ENCODE data around the gene PGM3.

Gene PGM3

DNA sequence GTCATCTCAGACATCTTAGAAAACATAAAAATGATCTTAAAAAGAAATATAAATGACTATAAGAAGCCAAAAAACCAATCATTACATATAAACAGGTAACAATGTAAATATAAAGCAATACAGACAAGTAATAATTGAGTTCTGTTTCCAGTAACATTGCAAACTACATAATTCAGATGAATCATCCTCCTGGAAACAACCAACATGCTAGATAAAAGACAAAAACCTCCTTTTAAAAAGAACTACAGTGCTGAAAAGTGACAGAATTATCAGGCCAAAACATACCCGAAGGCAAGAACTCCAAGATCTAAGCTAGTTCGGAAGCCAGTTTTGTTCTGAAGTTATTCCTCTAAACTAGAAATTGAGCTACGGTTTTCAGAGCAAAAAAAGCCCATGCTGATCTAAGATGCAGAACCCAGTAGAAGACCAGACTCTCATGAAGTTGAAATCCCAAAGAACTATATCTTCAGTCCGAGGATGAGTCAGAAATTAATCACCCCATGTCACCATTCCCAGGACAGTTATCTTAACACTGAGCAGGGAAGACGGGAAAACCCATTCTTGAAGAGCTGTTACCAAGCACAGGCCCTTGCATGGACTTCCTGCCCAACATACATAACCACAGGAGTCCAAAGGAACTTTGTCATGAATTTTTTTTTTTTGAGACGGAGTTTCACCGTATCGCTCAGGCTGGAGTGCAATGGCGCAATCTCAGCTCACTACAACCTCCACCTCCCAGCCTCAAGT lies 9.8 kb downstream of the PGM3 start:
- Histone ChIP-seq H3K14ac (ENCODE audit: low read length) (no peak overlapping the region), H4K91ac (ENCODE audit: low read depth, low read length, poor library complexity) (no peak overlapping the region), H3K23ac (ENCODE audit: low read depth, low read length, poor library complexity) (no peak overlapping the region), H3K9ac (ENCODE audit: low read depth, low read length, poor library complexity) (no peak overlapping the region), H3K4me3 (ENCODE audit: low read length in 2 of 2) (no peak overlapping the region), H2BK120ac (ENCODE audit: low read depth, low read length) (no peak overlapping the region), H3K9me3 (replicated peaks in 1 of 2; ENCODE audit: control insufficient read depth in 2 of 2, insufficient read depth in 1 of 2, low read depth in 1 of 2, low read length in 2 of 2) (no peaks in the 10 kb centered on the region), H3K18ac (ENCODE audit: low read length) (no peak overlapping the region), H2BK5ac (ENCODE audit: low read length) (no peak overlapping the region), H2AK5ac (ENCODE audit: low read depth, low read length) (no peak overlapping the region), H3K79me1 (ENCODE audit: low read depth, low read length) (peaks cover 1% of the 10 kb centered on the region), H2AFZ (ENCODE audit: low read length) (no peak overlapping the region), H3K4ac (ENCODE audit: low read length) (no peak overlapping the region), H3K36me3 (replicated peaks in 1 of 2; ENCODE audit: control insufficient read depth in 2 of 2, insufficient read depth in 2 of 2, low read length in 2 of 2) (peaks cover 16 to 95% of the 10 kb centered on the region in 2 donors), H4K8ac (ENCODE audit: low read depth, low read length) (no peak overlapping the region), H3K4me1 (ENCODE audit: control insufficient read depth in 2 of 2, insufficient read depth in 1 of 2, low read depth in 1 of 2, low read length in 2 of 2) (no peaks in the 10 kb centered on the region), H3K27ac (replicated peaks; ENCODE audit: low read length) (no peak overlapping the region), H3K4me2 (ENCODE audit: insufficient read depth, low read length, poor library complexity, severe bottlenecking) (no peak overlapping the region), H3K27me3 (ENCODE audit: control insufficient read depth in 3 of 3, insufficient read depth in 3 of 3, low read depth in 1 of 3, low read length in 3 of 3) (no peaks in the 10 kb centered on the region), H2BK12ac (ENCODE audit: low read length) (no peak overlapping the region), H2BK15ac (ENCODE audit: low read length) (no peak overlapping the region)
- no peak for DNase-seq (ENCODE audit: low spot score)
- WGBS, 2 donors (ENCODE audit: extremely low coverage in 2 of 2, insufficient read length in 2 of 2, insufficient replicate concordance in 1 of 2), result no CpG with 5 or more reads among the region's 9 CpGs

DNA sequence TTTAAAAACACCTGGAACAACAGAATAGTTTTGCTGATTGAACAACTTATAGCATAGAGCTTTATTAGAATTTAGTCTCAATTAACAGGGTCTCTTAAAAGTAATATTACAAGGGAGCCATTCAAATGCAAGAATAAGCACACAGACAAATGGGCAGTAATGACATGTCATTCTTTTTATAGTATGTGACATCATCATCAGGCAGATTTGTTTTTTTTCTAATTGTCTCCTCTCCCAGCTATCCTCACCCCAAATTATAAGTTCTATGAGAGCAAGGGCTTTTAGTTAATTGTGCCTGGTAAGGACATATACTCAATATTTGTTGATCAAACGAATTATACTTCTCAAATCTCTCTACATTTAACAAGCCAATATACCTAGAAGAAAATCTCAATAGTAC lies 11.0 kb downstream of the PGM3 start:
- no peak overlapping the region for H3K9ac ChIP-seq (ENCODE audit: low read depth, low read length, poor library complexity)
- H3K9me3 ChIP-seq (replicated peaks in 1 of 2; ENCODE audit: control insufficient read depth in 2 of 2, insufficient read depth in 1 of 2, low read depth in 1 of 2, low read length in 2 of 2), result no peaks in the 10 kb centered on the region
- H2BK15ac ChIP-seq (ENCODE audit: low read length), result no peak overlapping the region
- no peaks in the 10 kb centered on the region for H3K4me1 ChIP-seq (ENCODE audit: control insufficient read depth in 2 of 2, insufficient read depth in 1 of 2, low read depth in 1 of 2, low read length in 2 of 2)
- no peak overlapping the region for H2BK120ac ChIP-seq (ENCODE audit: low read depth, low read length)
- no peak overlapping the region for H4K8ac ChIP-seq (ENCODE audit: low read depth, low read length)
- no CpG with 5 or more reads among the region's 1 CpG for WGBS, 2 donors (ENCODE audit: extremely low coverage in 2 of 2, insufficient read length in 2 of 2, insufficient replicate concordance in 1 of 2)
- H4K91ac ChIP-seq (ENCODE audit: low read depth, low read length, poor library complexity), result no peak overlapping the region
- no peak overlapping the region for H3K18ac ChIP-seq (ENCODE audit: low read length)
- H2BK5ac ChIP-seq (ENCODE audit: low read length), result no peak overlapping the region
- H2BK12ac ChIP-seq (ENCODE audit: low read length), result no peak overlapping the region
- H3K23ac ChIP-seq (ENCODE audit: low read depth, low read length, poor library complexity), result no peak overlapping the region
- H2AFZ ChIP-seq (ENCODE audit: low read length), result no peak overlapping the region
- H3K14ac ChIP-seq (ENCODE audit: low read length), result no peak overlapping the region
- H3K4me2 ChIP-seq (ENCODE audit: insufficient read depth, low read length, poor library complexity, severe bottlenecking), result no peak overlapping the region
- H2AK5ac ChIP-seq (ENCODE audit: low read depth, low read length), result no peak overlapping the region
- peaks cover 17 to 96% of the 10 kb centered on the region in 2 donors for H3K36me3 ChIP-seq (replicated peaks in 1 of 2; ENCODE audit: control insufficient read depth in 2 of 2, insufficient read depth in 2 of 2, low read length in 2 of 2)
- no peak overlapping the region for H3K4me3 ChIP-seq (ENCODE audit: low read length in 2 of 2)
- H3K27me3 ChIP-seq (ENCODE audit: control insufficient read depth in 3 of 3, insufficient read depth in 3 of 3, low read depth in 1 of 3, low read length in 3 of 3), result no peaks in the 10 kb centered on the region
- DNase-seq (ENCODE audit: low spot score), result no peak
- H3K27ac ChIP-seq (replicated peaks; ENCODE audit: low read length), result no peak overlapping the region
- peaks cover 1% of the 10 kb centered on the region for H3K79me1 ChIP-seq (ENCODE audit: low read depth, low read length)
- H3K4ac ChIP-seq (ENCODE audit: low read length), result no peak overlapping the region

GRCh38 chr6:83180426-83180950 lies 12.6 kb downstream of the PGM3 start:
- no peak overlapping the region for H3K18ac ChIP-seq (ENCODE audit: low read length)
- no peak overlapping the region for H4K8ac ChIP-seq (ENCODE audit: low read depth, low read length)
- H3K27ac ChIP-seq (replicated peaks; ENCODE audit: low read length), result no peak overlapping the region
- no peak overlapping the region for H3K9ac ChIP-seq (ENCODE audit: low read depth, low read length, poor library complexity)
- H3K4ac ChIP-seq (ENCODE audit: low read length), result no peak overlapping the region
- H3K4me1 ChIP-seq (ENCODE audit: control insufficient read depth in 2 of 2, insufficient read depth in 1 of 2, low read depth in 1 of 2, low read length in 2 of 2), result no peaks in the 10 kb centered on the region
- no peak overlapping the region for H2AFZ ChIP-seq (ENCODE audit: low read length)
- H3K4me3 ChIP-seq (ENCODE audit: low read length in 2 of 2), result no peak overlapping the region
- no peak overlapping the region for H2BK120ac ChIP-seq (ENCODE audit: low read depth, low read length)
- no peak overlapping the region for H3K23ac ChIP-seq (ENCODE audit: low read depth, low read length, poor library complexity)
- peaks cover 1% of the 10 kb centered on the region for H3K79me1 ChIP-seq (ENCODE audit: low read depth, low read length)
- no peak overlapping the region for H2BK12ac ChIP-seq (ENCODE audit: low read length)
- H3K27me3 ChIP-seq (ENCODE audit: control insufficient read depth in 3 of 3, insufficient read depth in 3 of 3, low read depth in 1 of 3, low read length in 3 of 3), result no peaks in the 10 kb centered on the region
- peaks cover 16 to 96% of the 10 kb centered on the region in 2 donors for H3K36me3 ChIP-seq (replicated peaks in 1 of 2; ENCODE audit: control insufficient read depth in 2 of 2, insufficient read depth in 2 of 2, low read length in 2 of 2)
- no peaks in the 10 kb centered on the region for H3K9me3 ChIP-seq (replicated peaks in 1 of 2; ENCODE audit: control insufficient read depth in 2 of 2, insufficient read depth in 1 of 2, low read depth in 1 of 2, low read length in 2 of 2)
- no peak overlapping the region for H4K91ac ChIP-seq (ENCODE audit: low read depth, low read length, poor library complexity)
- no peak overlapping the region for H2BK15ac ChIP-seq (ENCODE audit: low read length)
- no peak overlapping the region for H3K14ac ChIP-seq (ENCODE audit: low read length)
- DNase-seq (ENCODE audit: low spot score), result no peak
- H2BK5ac ChIP-seq (ENCODE audit: low read length), result no peak overlapping the region
- H2AK5ac ChIP-seq (ENCODE audit: low read depth, low read length), result no peak overlapping the region
- no peak overlapping the region for H3K4me2 ChIP-seq (ENCODE audit: insufficient read depth, low read length, poor library complexity, severe bottlenecking)

DNA sequence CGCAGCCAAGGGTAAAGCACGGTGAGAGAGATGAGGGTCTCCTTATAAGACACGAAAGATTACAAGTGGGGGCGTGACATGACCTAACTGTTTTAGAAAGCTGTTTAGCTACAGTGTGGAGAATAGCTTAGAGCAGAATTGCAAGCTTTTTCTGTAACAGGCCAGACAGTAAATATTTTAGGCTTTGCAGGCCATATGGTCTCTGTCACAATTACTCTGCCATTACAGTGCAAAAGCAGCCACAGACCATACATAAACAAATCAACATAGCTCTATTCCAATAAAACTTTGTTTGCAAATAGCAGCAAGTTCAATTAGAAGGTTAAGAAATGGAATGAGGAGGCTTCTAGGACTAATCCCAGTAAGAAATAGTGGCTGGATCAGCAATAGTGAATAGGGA lies 16.8 kb downstream of the PGM3 start:
- peaks cover 13 to 95% of the 10 kb centered on the region in 2 donors for H3K36me3 ChIP-seq (replicated peaks in 1 of 2; ENCODE audit: control insufficient read depth in 2 of 2, insufficient read depth in 2 of 2, low read length in 2 of 2)

More for the DNA sequence above, 16.8 kb downstream of the PGM3 start:
- no peak overlapping the region for H3K4ac ChIP-seq (ENCODE audit: low read length)
- H3K4me3 ChIP-seq (ENCODE audit: low read length in 2 of 2), result no peak overlapping the region
- no peak overlapping the region for H2BK12ac ChIP-seq (ENCODE audit: low read length)
- H3K9me3 ChIP-seq (replicated peaks in 1 of 2; ENCODE audit: control insufficient read depth in 2 of 2, insufficient read depth in 1 of 2, low read depth in 1 of 2, low read length in 2 of 2), result no peaks in the 10 kb centered on the region
- H2BK5ac ChIP-seq (ENCODE audit: low read length), result no peak overlapping the region
- H3K4me1 ChIP-seq (ENCODE audit: control insufficient read depth in 2 of 2, insufficient read depth in 1 of 2, low read depth in 1 of 2, low read length in 2 of 2), result no peaks in the 10 kb centered on the region
- no peak overlapping the region for H4K91ac ChIP-seq (ENCODE audit: low read depth, low read length, poor library complexity)
- no CpG with 5 or more reads among the region's 4 CpGs for WGBS, 2 donors (ENCODE audit: extremely low coverage in 2 of 2, insufficient read length in 2 of 2, insufficient replicate concordance in 1 of 2)
- H2AK5ac ChIP-seq (ENCODE audit: low read depth, low read length), result no peak overlapping the region
- H2BK15ac ChIP-seq (ENCODE audit: low read length), result no peak overlapping the region
- DNase-seq (ENCODE audit: low spot score), result no peak
- H3K9ac ChIP-seq (ENCODE audit: low read depth, low read length, poor library complexity), result no peak overlapping the region
- no peak overlapping the region for H2AFZ ChIP-seq (ENCODE audit: low read length)
- no peak overlapping the region for H3K14ac ChIP-seq (ENCODE audit: low read length)
- H2BK120ac ChIP-seq (ENCODE audit: low read depth, low read length), result no peak overlapping the region
- H3K27ac ChIP-seq (replicated peaks; ENCODE audit: low read length), result no peak overlapping the region
- no peak overlapping the region for H4K8ac ChIP-seq (ENCODE audit: low read depth, low read length)
- no peaks in the 10 kb centered on the region for H3K27me3 ChIP-seq (ENCODE audit: control insufficient read depth in 3 of 3, insufficient read depth in 3 of 3, low read depth in 1 of 3, low read length in 3 of 3)
- H3K18ac ChIP-seq (ENCODE audit: low read length), result no peak overlapping the region
- no peak overlapping the region for H3K4me2 ChIP-seq (ENCODE audit: insufficient read depth, low read length, poor library complexity, severe bottlenecking)
- H3K79me1 ChIP-seq (ENCODE audit: low read depth, low read length), result peaks cover 2% of the 10 kb centered on the region
- no peak overlapping the region for H3K23ac ChIP-seq (ENCODE audit: low read depth, low read length, poor library complexity)
